H9 (cell line): ENCODE results near the gene PKN3. TPM values are rescaled to one million over a fixed set of nuclear protein-coding genes. Genes with fewer than 3 reads are reported as not detected.

Experiments
- DNase-seq: peaks from one replicate; pipeline ENCODE4 v3.0.0-alpha.2; 2017
- H2AFZ ChIP-seq: one replicate; pipeline ENCODE4 v1.6.1; 2013; ENCODE audit warnings: mild to moderate bottlenecking, low read length, control low read depth, moderate library complexity
- H2AK5ac ChIP-seq: 2 replicates; pipeline ENCODE4 v1.6.1; 2013; ENCODE audit warnings: low read length, control low read depth, mixed read lengths; ENCODE audit not compliant: insufficient read length
- H2BK120ac ChIP-seq: one replicate; pipeline ENCODE4 v1.6.1; 2013; ENCODE audit warnings: low read depth, mild to moderate bottlenecking, low read length, control low read depth, inconsistent platforms; ENCODE audit not compliant: poor library complexity, severe bottlenecking
- H2BK12ac ChIP-seq: 2 replicates; pipeline ENCODE4 v1.6.1; 2013; ENCODE audit warnings: low read length, control low read depth, mixed read lengths, low read depth; ENCODE audit not compliant: insufficient read length
- H2BK15ac ChIP-seq: 2 replicates; pipeline ENCODE4 v1.6.1; 2013; ENCODE audit warnings: low read depth, low read length, control low read depth
- H2BK20ac ChIP-seq: one replicate; pipeline ENCODE4 v1.6.1; 2013; ENCODE audit warnings: low read depth, mild to moderate bottlenecking, low read length, control low read depth, inconsistent platforms; ENCODE audit not compliant: poor library complexity, severe bottlenecking
- H2BK5ac ChIP-seq: 2 replicates; pipeline ENCODE4 v1.6.1; 2013; ENCODE audit warnings: low read length, control low read depth, mixed read lengths; ENCODE audit not compliant: insufficient read length
- H3K14ac ChIP-seq: 2 replicates; pipeline ENCODE4 v1.6.1; 2013; ENCODE audit warnings: low read length, control low read depth; ENCODE audit not compliant: insufficient read depth
- H3K18ac ChIP-seq: 2 replicates; pipeline ENCODE4 v1.6.1; 2013; ENCODE audit warnings: low read depth, mild to moderate bottlenecking, mixed read lengths, low read length, control low read depth; ENCODE audit not compliant: insufficient read length
- H3K23ac ChIP-seq: 2 replicates; pipeline ENCODE4 v1.6.1; 2013; ENCODE audit warnings: low read length, control low read depth, mixed read lengths, low read depth; ENCODE audit not compliant: insufficient read length
- H3K23me2 ChIP-seq: 2 replicates; pipeline ENCODE4 v1.6.1; 2013; ENCODE audit warnings: low read depth, mild to moderate bottlenecking, mixed read lengths, low read length, control low read depth; ENCODE audit not compliant: insufficient read length, poor library complexity, severe bottlenecking
- H3K27ac ChIP-seq: 2 replicates; pipeline ENCODE4 v1.5.1; 2013; ENCODE audit warnings: low read length, control low read depth, mixed read lengths, low read depth; ENCODE audit not compliant: insufficient read length
- H3K27me3 ChIP-seq: 2 replicates; pipeline ENCODE4 v1.6.1; 2013; ENCODE audit warnings: low read length, control low read depth, inconsistent platforms; ENCODE audit not compliant: insufficient read depth
- H3K4ac ChIP-seq: 2 replicates; pipeline ENCODE4 v1.6.1; 2013; ENCODE audit warnings: low read depth, mild to moderate bottlenecking, control low read depth, inconsistent platforms, low read length, moderate library complexity
- H3K4me1 ChIP-seq: 2 replicates; pipeline ENCODE4 v1.6.1; 2013; ENCODE audit warnings: low read length, control low read depth, inconsistent platforms; ENCODE audit not compliant: insufficient read depth
- H3K4me2 ChIP-seq: 2 replicates; pipeline ENCODE4 v1.6.1; 2013; ENCODE audit warnings: low read length, control low read depth, mixed read lengths; ENCODE audit not compliant: insufficient read length, insufficient read depth
- H3K56ac ChIP-seq: 2 replicates; pipeline ENCODE4 v1.6.1; 2013; ENCODE audit warnings: low read depth, mild to moderate bottlenecking, mixed read lengths, low read length, control low read depth; ENCODE audit not compliant: insufficient read length
- H3K79me1 ChIP-seq: 2 replicates; pipeline ENCODE4 v1.6.1; 2013; ENCODE audit warnings: low read depth, mild to moderate bottlenecking, moderate library complexity, low read length, control low read depth, inconsistent platforms; ENCODE audit not compliant: insufficient read depth, poor library complexity, severe bottlenecking
- H3K79me2 ChIP-seq: 2 replicates; pipeline ENCODE4 v1.6.1; 2013; ENCODE audit warnings: low read length, control low read depth, inconsistent platforms; ENCODE audit not compliant: insufficient read depth
- H3K9ac ChIP-seq: 2 replicates; pipeline ENCODE4 v1.6.1; 2013; ENCODE audit warnings: low read length, control low read depth, mixed read lengths; ENCODE audit not compliant: insufficient read length; ENCODE audit errors: extremely low read depth
- H3K9me3 ChIP-seq: one replicate; pipeline ENCODE4 v1.6.1; 2013; ENCODE audit warnings: low read depth, low read length, inconsistent platforms; ENCODE audit not compliant: control insufficient read depth
- H3T11ph ChIP-seq: one replicate; pipeline ENCODE4 v1.6.1; 2013; ENCODE audit warnings: mild to moderate bottlenecking, low read length, control low read depth, inconsistent platforms
- H4K20me1 ChIP-seq: one replicate; pipeline ENCODE4 v1.6.1; 2013; ENCODE audit not compliant: control insufficient read depth, insufficient read length, insufficient read depth
- H4K5ac ChIP-seq: 2 replicates; pipeline ENCODE4 v1.6.1; 2013; ENCODE audit warnings: low read depth, mild to moderate bottlenecking, mixed read lengths, low read length, control low read depth; ENCODE audit not compliant: insufficient read length
- H4K8ac ChIP-seq: replicated peaks from 2 replicates; pipeline ENCODE4 v1.6.1; 2013; ENCODE audit warnings: low read length, control low read depth, mixed read lengths, low read depth; ENCODE audit not compliant: insufficient read length
- H4K91ac ChIP-seq: 2 replicates; pipeline ENCODE4 v1.6.1; 2013; ENCODE audit warnings: low read depth, mild to moderate bottlenecking, moderate library complexity, mixed read lengths, low read length, control low read depth; ENCODE audit not compliant: insufficient read length
- H3K27ac Mint-ChIP-seq, 3 experiments: 2 replicates in 2 of 3; 3 replicates in 1 of 3; pipeline ENCODE4 v1.8.0; 2020 to 2021; ENCODE audit warnings: mixed read lengths in 3 of 3, mild to moderate bottlenecking in 1 of 3, moderate library complexity in 1 of 3
- H3K27me3 Mint-ChIP-seq: 2 replicates; pipeline ENCODE4 v1.8.0; 2021; ENCODE audit warnings: low read depth, mild to moderate bottlenecking, moderate library complexity, mixed read lengths
- H3K36me3 Mint-ChIP-seq, 3 experiments: 2 replicates in 2 of 3; 3 replicates in 1 of 3; pipeline ENCODE4 v1.8.0; 2020 to 2021; ENCODE audit warnings: low read depth in 3 of 3, mixed read lengths in 3 of 3; ENCODE audit not compliant: insufficient read depth in 1 of 3
- H3K4me1 Mint-ChIP-seq, 2 experiments: 2 replicates each; pipeline ENCODE4 v1.8.0; 2020; ENCODE audit warnings: mixed read lengths in 2 of 2
- H3K4me3 Mint-ChIP-seq, 2 experiments: 2 replicates in 1 of 2; 3 replicates in 1 of 2; pipeline ENCODE4 v1.8.0; 2020 to 2021; ENCODE audit warnings: mild to moderate bottlenecking in 2 of 2, mixed read lengths in 2 of 2, moderate library complexity in 1 of 2
- H3K9me3 Mint-ChIP-seq, 2 experiments: 2 replicates in 1 of 2; 3 replicates in 1 of 2; pipeline ENCODE4 v1.8.0; 2020; ENCODE audit warnings: mild to moderate bottlenecking in 2 of 2, mixed read lengths in 2 of 2, moderate library complexity in 1 of 2
- WGBS: extraction: QIAGEN DNeasy Blood & Tissue Kit; methylation state at CpG from one replicate; pipeline ENCODE4 v1.1.7; 2013; ENCODE audit warnings: missing lambda C conversion rate, low lambda C conversion rate, mixed read lengths; ENCODE audit not compliant: insufficient read length; ENCODE audit errors: extremely low coverage; 5-methylcytosine and 5-hydroxymethylcytosine counted together
- total RNA-seq: library from RNA; stranded (reverse); gene quantifications from 2 replicates; pipeline ENCODE4 v1.2.1, GENCODE V29; 2021
- TF ChIP-seq, protein P1 (sequence below): fragments of 200-600 bp; sonication (generic); conservative IDR thresholded peaks from 3 replicates; pipeline ENCODE4 v1.8.0; 2021; ENCODE audit warnings: antibody characterized with exemption, mild to moderate bottlenecking

PKN3 gene
- total RNA-seq, 1 experiment from 2014 or later: 25.0 TPM

DNA sequence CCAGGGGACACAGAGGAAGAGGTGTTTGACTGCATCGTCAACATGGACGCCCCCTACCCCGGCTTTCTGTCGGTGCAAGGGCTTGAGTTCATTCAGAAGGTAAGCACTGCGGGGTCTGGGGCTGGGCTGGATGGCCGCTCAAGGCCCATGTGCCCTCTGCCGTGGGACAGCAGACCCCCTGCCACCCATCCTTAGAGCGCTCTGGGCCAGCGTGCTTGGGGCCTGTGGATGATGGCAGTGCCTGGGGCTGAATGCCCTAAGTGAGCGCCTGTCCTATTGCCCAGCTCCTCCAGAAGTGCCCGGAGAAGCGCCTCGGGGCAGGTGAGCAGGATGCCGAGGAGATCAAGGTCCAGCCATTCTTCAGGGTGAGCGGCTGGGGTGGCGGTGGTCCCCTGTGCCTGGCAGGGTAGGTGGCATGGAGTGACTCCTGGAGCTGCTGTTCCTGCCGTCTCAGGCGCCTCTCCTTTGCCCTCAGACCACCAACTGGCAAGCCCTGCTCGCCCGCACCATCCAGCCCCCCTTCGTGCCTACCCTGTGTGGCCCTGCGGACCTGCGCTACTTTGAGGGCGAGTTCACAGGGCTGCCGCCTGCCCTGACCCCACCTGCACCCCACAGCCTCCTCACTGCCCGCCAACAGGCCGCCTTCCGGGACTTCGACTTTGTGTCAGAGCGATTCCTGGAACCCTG, 17.8 kb downstream of the PKN3 start:
- Histone ChIP-seq H2AK5ac (no peak overlapping the region), H3K9ac (no peak overlapping the region), H3K79me1 (no peaks in the 10 kb centered on the region), H3T11ph (no peak overlapping the region), H3K18ac (no peak overlapping the region), H4K8ac (no peak overlapping the region), H3K56ac (no peak overlapping the region), H4K20me1 (no peaks in the 10 kb centered on the region), H2BK120ac (no peak overlapping the region), H3K23me2 (peaks cover 4% of the 10 kb centered on the region), H3K79me2 (no peaks in the 10 kb centered on the region), H3K4me1 (no peaks in the 10 kb centered on the region; the same call in 1 of the 2 replicates), H3K27ac (no peak overlapping the region), H2BK15ac (no peak overlapping the region), H3K14ac (no peak overlapping the region), H3K4ac (no peak overlapping the region), H3K4me2 (no peak overlapping the region), H2AFZ (no peak overlapping the region), H2BK12ac (no peak overlapping the region), H3K27me3 (no peaks in the 10 kb centered on the region), H2BK20ac (no peak overlapping the region), H4K5ac (no peak overlapping the region), H3K23ac (no peak overlapping the region), H4K91ac (no peak overlapping the region), H2BK5ac (no peak overlapping the region), H3K9me3 (no peaks in the 10 kb centered on the region)
- no peaks in the 10 kb centered on the region; a peak in 2 of 5 replicates for H3K9me3 Mint-ChIP-seq
- peaks cover 17 to 20% of the 10 kb centered on the region in 2 experiments for H3K4me1 Mint-ChIP-seq
- peaks cover 4 to 44% (median 31%) of the 10 kb centered on the region in 3 experiments; a peak in 6 of 7 replicates for H3K36me3 Mint-ChIP-seq
- H3K27me3 Mint-ChIP-seq: no peaks in the 10 kb centered on the region; the same call in 1 of the 2 replicates
- no peak for DNase-seq
- H3K4me3 Mint-ChIP-seq: no peak overlapping the region; a peak in 1 of 5 replicates
- TF ChIP-seq, protein P1, sequence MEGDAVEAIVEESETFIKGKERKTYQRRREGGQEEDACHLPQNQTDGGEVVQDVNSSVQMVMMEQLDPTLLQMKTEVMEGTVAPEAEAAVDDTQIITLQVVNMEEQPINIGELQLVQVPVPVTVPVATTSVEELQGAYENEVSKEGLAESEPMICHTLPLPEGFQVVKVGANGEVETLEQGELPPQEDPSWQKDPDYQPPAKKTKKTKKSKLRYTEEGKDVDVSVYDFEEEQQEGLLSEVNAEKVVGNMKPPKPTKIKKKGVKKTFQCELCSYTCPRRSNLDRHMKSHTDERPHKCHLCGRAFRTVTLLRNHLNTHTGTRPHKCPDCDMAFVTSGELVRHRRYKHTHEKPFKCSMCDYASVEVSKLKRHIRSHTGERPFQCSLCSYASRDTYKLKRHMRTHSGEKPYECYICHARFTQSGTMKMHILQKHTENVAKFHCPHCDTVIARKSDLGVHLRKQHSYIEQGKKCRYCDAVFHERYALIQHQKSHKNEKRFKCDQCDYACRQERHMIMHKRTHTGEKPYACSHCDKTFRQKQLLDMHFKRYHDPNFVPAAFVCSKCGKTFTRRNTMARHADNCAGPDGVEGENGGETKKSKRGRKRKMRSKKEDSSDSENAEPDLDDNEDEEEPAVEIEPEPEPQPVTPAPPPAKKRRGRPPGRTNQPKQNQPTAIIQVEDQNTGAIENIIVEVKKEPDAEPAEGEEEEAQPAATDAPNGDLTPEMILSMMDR: 0 out of 3 replicates have a peak, but pooled peaks have one; percentile 14
- WGBS: no CpG with 5 or more reads among the region's 30 CpGs
- peak overlapping the region in 1 of 3 experiments; percentile 31; a peak in 2 of 7 replicates for H3K27ac Mint-ChIP-seq
